GM18868 (cell line): ENCODE data around the gene AKAP6.

Experiments
- ATAC-seq: cut with Tn5 transposase; IDR thresholded peaks from one replicate; pipeline ENCODE4 v1.9.1; 2021; ENCODE audit warnings: mild to moderate bottlenecking, moderate library complexity; ENCODE audit not compliant: unreplicated experiment

The AKAP6 gene

DNA sequence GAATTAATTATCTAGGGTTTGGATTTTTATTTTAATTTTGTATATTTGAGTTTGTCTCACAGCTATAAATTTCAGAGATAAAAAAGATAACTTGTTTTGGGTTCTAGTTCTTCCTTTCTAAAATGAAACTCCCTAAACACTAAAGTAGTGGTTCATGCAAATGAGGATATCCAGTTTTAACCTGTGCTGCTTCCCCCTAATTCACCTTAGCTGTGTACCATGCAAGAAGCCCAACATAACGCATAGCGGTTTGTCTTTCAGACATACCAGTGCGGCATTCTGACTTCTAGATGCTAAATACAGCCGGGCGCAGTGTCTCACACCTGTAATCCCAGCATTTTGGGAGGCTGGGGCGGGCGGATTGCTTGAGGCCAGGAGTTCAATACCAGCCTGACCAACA is 320.9 kb downstream of the AKAP6 start:
- no peak for ATAC-seq

GRCh38 chr14:32650665-32651064 is 321.6 kb downstream of the AKAP6 start:
- ATAC-seq, result no peak

GRCh38 chr14:32654106-32654505 is 325.0 kb downstream of the AKAP6 start:
- no peak for ATAC-seq

- ATAC-seq, result peak; percentile 4
Observed at GRCh38 chr14:32656601-32657000, 327.5 kb downstream of the AKAP6 start.

- peak; percentile 82 for ATAC-seq
Observed at GRCh38 chr14:32657081-32657480, 328.0 kb downstream of the AKAP6 start.

- no peak for ATAC-seq
Observed at GRCh38 chr14:32661216-32661615, 332.1 kb downstream of the AKAP6 start.

GRCh38 chr14:32662211-32662610 is 333.1 kb downstream of the AKAP6 start:
- peak; percentile 36 for ATAC-seq

GRCh38 chr14:32666308-32666707 is 337.2 kb downstream of the AKAP6 start:
- no peak for ATAC-seq

- ATAC-seq, result no peak
Observed at GRCh38 chr14:32667287-32667686, 338.2 kb downstream of the AKAP6 start.

DNA sequence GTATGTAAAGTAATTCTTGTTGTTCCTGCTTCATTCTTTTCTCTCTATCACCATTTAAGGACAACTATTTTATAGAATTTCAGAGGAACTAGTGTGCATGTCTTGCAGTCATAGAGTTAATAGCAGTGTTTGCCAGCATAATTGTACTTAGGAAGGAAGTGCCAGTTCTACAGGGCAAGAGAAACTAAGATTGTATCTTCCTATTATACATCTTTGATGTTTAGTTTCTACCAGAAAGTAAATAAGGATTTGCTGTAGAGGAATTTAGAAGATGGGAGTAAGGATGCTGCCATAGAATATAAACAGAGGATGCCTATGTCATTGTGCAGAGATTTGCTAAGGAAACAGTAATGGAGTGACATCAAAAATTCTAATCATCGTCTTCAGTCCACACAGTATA is 338.7 kb downstream of the AKAP6 start:
- ATAC-seq, result no peak

GRCh38 chr14:32669391-32669790 is 340.3 kb downstream of the AKAP6 start:
- ATAC-seq, result no peak

GRCh38 chr14:32675433-32675832 is 346.3 kb downstream of the AKAP6 start:
- ATAC-seq, result no peak

GRCh38 chr14:32677129-32677780 is 348.2 kb downstream of the AKAP6 start:
- no peak for ATAC-seq

GRCh38 chr14:32678088-32678487 is 349.0 kb downstream of the AKAP6 start:
- ATAC-seq, result no peak

GRCh38 chr14:32679927-32680612 is 351.0 kb downstream of the AKAP6 start:
- ATAC-seq, result no peak

DNA sequence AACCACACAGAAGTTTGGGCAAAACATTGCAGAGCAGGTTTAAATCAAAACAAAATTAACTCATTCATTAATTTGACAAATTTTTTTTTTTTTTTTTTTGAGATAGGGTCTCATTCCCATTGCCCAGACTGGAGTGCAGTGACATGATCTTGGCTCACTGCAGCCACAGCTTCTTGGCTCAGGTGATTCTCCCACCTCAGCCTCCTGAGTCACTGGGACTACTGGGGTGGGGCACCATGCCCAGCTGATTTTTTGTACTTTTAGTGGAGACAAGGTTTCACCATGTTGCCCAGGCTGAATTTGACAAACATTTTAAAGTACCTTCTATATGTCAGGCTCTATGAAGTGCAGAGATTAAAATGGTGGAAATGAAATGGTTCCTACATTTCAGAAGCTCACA is 352.5 kb downstream of the AKAP6 start:
- ATAC-seq, result no peak

DNA sequence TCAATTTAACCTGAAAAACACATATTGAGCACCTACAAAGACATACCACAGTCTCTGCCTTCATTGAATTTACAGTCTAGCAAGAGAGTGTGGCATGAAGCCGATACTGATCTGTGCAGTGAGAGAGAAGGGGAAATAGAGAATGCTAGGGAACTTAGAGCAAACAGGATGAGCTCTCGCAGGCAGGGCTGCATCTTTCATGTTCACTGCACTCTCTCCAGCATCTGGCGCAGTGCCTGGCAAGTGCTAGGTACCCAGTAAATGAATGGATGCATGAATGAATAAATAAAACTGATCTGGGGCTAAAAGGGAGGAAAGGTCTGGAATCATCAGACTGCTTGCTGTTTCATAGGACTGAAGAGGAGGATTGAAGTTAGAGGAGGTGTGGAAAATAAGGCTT is 353.1 kb downstream of the AKAP6 start:
- no peak for ATAC-seq

GRCh38 chr14:32683679-32684078 is 354.6 kb downstream of the AKAP6 start:
- ATAC-seq, result peak; percentile 88

DNA sequence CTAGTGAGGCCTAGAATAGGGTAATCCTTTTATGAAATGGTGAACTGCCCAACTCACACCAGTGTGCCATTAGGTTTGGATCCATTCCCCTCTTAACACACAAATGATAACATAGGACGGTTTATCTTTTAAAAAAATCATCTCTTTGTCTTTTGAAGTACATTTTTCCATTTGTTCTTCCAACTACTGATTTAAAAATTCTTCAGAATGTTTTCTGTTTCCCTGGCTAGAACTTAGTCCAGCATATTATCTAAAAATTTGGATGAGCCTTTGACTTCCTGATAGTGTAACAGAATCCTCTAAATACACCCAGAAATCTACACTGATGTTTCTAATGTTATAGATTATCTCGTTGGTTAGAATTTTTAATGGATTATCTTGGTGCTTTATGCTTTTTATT is 359.8 kb downstream of the AKAP6 start:
- ATAC-seq, result no peak

- no peak for ATAC-seq
Observed at GRCh38 chr14:32692441-32692840, 363.3 kb downstream of the AKAP6 start.

DNA sequence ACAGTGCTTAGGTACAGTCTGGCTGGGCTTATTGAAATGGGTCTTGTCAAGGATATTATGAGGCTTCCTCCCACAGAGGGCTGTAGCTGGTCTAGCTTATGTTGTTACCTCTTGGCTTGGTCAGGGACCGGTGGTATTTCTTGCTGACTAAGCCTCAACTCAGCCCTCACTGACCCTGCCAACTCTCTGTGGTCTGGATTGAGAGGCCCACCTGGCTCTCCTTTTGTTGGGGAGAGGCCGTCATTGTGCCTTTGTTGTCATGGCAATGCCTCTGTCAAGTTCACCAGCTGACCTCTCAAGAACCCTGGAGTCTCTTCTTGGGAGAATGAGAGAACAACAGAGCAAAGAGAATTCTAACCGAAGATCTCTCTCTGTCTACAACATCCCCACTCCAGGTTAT is 364.0 kb downstream of the AKAP6 start:
- no peak for ATAC-seq

GRCh38 chr14:32694795-32695449 is 365.8 kb downstream of the AKAP6 start:
- no peak for ATAC-seq
